Measurements from ENCODE around the gene HSD3B7.

DNA sequence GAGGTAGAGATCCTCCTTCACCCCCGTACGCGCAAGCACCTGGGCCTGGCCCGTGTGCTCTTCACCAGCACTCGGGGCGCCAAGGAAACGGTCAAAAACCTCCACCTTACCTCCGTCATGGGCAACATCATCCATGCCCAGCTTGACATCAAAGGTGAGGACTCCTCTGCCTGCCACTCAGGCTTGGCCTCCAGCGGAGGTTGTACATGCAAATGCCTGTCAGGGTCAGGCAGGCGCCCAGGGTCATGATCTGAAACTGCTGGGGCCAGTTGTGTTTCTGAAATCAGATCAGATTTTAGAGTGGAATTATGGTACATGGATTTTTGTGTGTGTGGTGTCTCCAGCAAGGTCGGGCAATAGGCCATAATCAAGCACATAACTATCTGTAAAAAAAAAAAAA is 23.6 kb upstream of the HSD3B7 start:
- no peak for TF ChIP-seq EZH2 (optimal IDR thresholded peaks at IDR 0.05; ENCODE audit: low read depth, low read length)
- TF ChIP-seq, protein P1, sequence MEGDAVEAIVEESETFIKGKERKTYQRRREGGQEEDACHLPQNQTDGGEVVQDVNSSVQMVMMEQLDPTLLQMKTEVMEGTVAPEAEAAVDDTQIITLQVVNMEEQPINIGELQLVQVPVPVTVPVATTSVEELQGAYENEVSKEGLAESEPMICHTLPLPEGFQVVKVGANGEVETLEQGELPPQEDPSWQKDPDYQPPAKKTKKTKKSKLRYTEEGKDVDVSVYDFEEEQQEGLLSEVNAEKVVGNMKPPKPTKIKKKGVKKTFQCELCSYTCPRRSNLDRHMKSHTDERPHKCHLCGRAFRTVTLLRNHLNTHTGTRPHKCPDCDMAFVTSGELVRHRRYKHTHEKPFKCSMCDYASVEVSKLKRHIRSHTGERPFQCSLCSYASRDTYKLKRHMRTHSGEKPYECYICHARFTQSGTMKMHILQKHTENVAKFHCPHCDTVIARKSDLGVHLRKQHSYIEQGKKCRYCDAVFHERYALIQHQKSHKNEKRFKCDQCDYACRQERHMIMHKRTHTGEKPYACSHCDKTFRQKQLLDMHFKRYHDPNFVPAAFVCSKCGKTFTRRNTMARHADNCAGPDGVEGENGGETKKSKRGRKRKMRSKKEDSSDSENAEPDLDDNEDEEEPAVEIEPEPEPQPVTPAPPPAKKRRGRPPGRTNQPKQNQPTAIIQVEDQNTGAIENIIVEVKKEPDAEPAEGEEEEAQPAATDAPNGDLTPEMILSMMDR (IDR thresholded peaks at IDR 0.05; ENCODE audit: low read length) = no peak

All from MM.1S (cell line).